Keratinocyte (primary cell): Measurements from ENCODE around the gene PEA15. TPM values are rescaled to one million over a fixed set of nuclear protein-coding genes. Genes with fewer than 3 reads are reported as not detected.
A peak's percentile ranks its signal among the peaks of the same experiment; 100 is the strongest.

ENCODE experiments used
- DNase-seq: peaks from one replicate; pipeline ENCODE4 v3.0.0-alpha.2; 2011; ENCODE audit warnings: low read depth, missing footprints, low spot score
- FAIRE-seq: peaks from 2 replicates; lab custom pipeline; 2011; peaks lifted over from hg19 to GRCh38; lab: Jason Lieb, UNC
- H2AFZ ChIP-seq: 2 replicates; pipeline ENCODE4 v1.6.0; 2012; ENCODE audit warnings: low read length, control low read depth, inconsistent platforms; ENCODE audit not compliant: control insufficient read depth
- H3K27ac ChIP-seq: 2 replicates; pipeline ENCODE4 v1.5.1; 2011; ENCODE audit warnings: low read length; ENCODE audit not compliant: control insufficient read depth, insufficient read depth
- H3K27me3 ChIP-seq: 3 replicates; pipeline ENCODE4 v1.6.0; 2011; ENCODE audit warnings: low read length; ENCODE audit not compliant: control insufficient read depth, insufficient read depth; ENCODE audit errors: extremely low read depth
- H3K36me3 ChIP-seq, 2 experiments: 2 replicates in 1 of 2; 3 replicates in 1 of 2; pipeline ENCODE4 v1.5.1; 2011; ENCODE audit warnings: low read length in 2 of 2, mild to moderate bottlenecking in 1 of 2; ENCODE audit not compliant: control insufficient read depth in 2 of 2, insufficient read depth in 2 of 2; ENCODE audit errors: extremely low read depth in 1 of 2
- H3K4me1 ChIP-seq: 3 replicates; pipeline ENCODE4 v1.5.1; 2011; ENCODE audit warnings: low read length; ENCODE audit not compliant: control insufficient read depth, insufficient read depth; ENCODE audit errors: extremely low read depth
- H3K4me2 ChIP-seq: 3 replicates; pipeline ENCODE4 v1.6.0; 2011; ENCODE audit warnings: low read depth, low read length; ENCODE audit not compliant: control insufficient read depth, insufficient read depth; ENCODE audit errors: extremely low read depth
- H3K4me3 ChIP-seq, 3 experiments: fragments of 200-600 bp in 1 of 3; sonication (generic) in 1 of 3; 2 replicates in 2 of 3; 3 replicates in 1 of 3; pipeline ENCODE4 v1.5.1; 2011 to 2016; ENCODE audit warnings: low read length in 3 of 3, mild to moderate bottlenecking in 3 of 3, control low read depth in 2 of 3, inconsistent platforms in 1 of 3, low read depth in 1 of 3, mixed read lengths in 1 of 3, mixed run types in 1 of 3, moderate library complexity in 1 of 3; ENCODE audit not compliant: control insufficient read depth in 2 of 3, insufficient read depth in 2 of 3; ENCODE audit errors: extremely low read depth in 1 of 3
- H3K79me2 ChIP-seq: 2 replicates; pipeline ENCODE4 v1.6.0; 2012; ENCODE audit warnings: low read length; ENCODE audit not compliant: control insufficient read depth, insufficient read depth
- H3K9ac ChIP-seq: 3 replicates; pipeline ENCODE4 v1.6.0; 2011; ENCODE audit warnings: low read length; ENCODE audit not compliant: control insufficient read depth, insufficient read depth; ENCODE audit errors: extremely low read depth
- H3K9me1 ChIP-seq: 3 replicates; pipeline ENCODE4 v1.6.0; 2011; ENCODE audit warnings: low read length; ENCODE audit not compliant: control insufficient read depth, insufficient read depth; ENCODE audit errors: extremely low read depth
- H3K9me3 ChIP-seq: 2 replicates; pipeline ENCODE4 v1.5.1; 2012; ENCODE audit warnings: low read depth, low read length; ENCODE audit not compliant: control insufficient read depth
- H4K20me1 ChIP-seq: 3 replicates; pipeline ENCODE4 v1.6.0; 2011; ENCODE audit warnings: low read length; ENCODE audit not compliant: control insufficient read depth, insufficient read depth; ENCODE audit errors: extremely low read depth
- CTCF ChIP-seq, 3 experiments: IDR thresholded peaks in 1 of 3; conservative IDR thresholded peaks in 1 of 3; optimal IDR thresholded peaks in 1 of 3; 2 replicates in 2 of 3; 3 replicates in 1 of 3; pipeline versions ENCODE3 to v1.5.1; 2011; ENCODE audit warnings: low read length in 3 of 3, mild to moderate bottlenecking in 3 of 3, moderate library complexity in 2 of 3, control low read depth in 1 of 3, inconsistent platforms in 1 of 3; ENCODE audit not compliant: insufficient read depth in 2 of 3; ENCODE audit errors: extremely low read depth in 1 of 3
- EZH2 ChIP-seq: IDR thresholded peaks from one replicate; pipeline ENCODE4 v1.6.1; 2012; ENCODE audit warnings: inconsistent platforms, mild to moderate bottlenecking, low read length, moderate library complexity
- dilution Hi-C: fragments of 300-500 bp; cut with MboI; formaldehyde crosslinking; loops from one replicate; pipeline ENCODE4 v1.7.0; 2020; ENCODE audit warnings: low sequenced_read_pairs; ENCODE audit not compliant: extremely low pct_ligation_motif_present
- polyA plus RNA-seq, 5 experiments: library from polyadenylated mRNA; depleted of rRNA in 3 of 5; stranded (reverse) in 3 of 5; stranded (forward) in 1 of 5; unstranded in 1 of 5; fragments of >200 nt; gene quantifications; 1 replicate in 1 of 5; 2 replicates in 3 of 5; 3 replicates in 1 of 5; pipeline versions ENCODE4 v1.2.1 to v1.2.3, GENCODE V29; 2011 to 2012; ENCODE audit warnings: missing spikeins in 2 of 5, low read depth in 1 of 5, low replicate concordance in 1 of 5

Gene PEA15
- polyA plus RNA-seq, 1 donor (not counting 4 experiments of a cell fraction or from before 2014, with no cell fraction given) = 367 TPM

GRCh38 chr1:160192234-160192633 is 12.9 kb upstream of the PEA15 start:
- dilution Hi-C loops = no loop called here
- H3K36me3 ChIP-seq = no peaks in the 10 kb centered on the region
- H3K9ac ChIP-seq = no peak overlapping the region
- TF ChIP-seq EZH2 (no peak), CTCF (optimal IDR thresholded peaks at IDR 0.05 in 1 of 3, IDR thresholded peaks at IDR 0.05 in 1 of 3, conservative IDR thresholded peaks at IDR 0.05 in 1 of 3; ENCODE audit: extremely low read depth in 1 of 3, insufficient read depth in 2 of 3, low read length in 3 of 3) (no peak)
- H3K79me2 ChIP-seq = no peaks in the 10 kb centered on the region
- no peaks in the 10 kb centered on the region for H3K9me1 ChIP-seq
- DNase-seq (no peak), FAIRE-seq (no peak)
- no peak overlapping the region for H3K27ac ChIP-seq
- H3K4me1 ChIP-seq = no peaks in the 10 kb centered on the region
- no peak overlapping the region for H2AFZ ChIP-seq
- H3K4me2 ChIP-seq = no peak overlapping the region
- no peak overlapping the region for H3K4me3 ChIP-seq
- H3K27me3 ChIP-seq = peaks cover 2% of the 10 kb centered on the region
- H3K9me3 ChIP-seq = no peaks in the 10 kb centered on the region
- H4K20me1 ChIP-seq = no peaks in the 10 kb centered on the region

- Histone ChIP-seq H3K36me3 (no peaks in the 10 kb centered on the region), H2AFZ (no peak overlapping the region), H4K20me1 (no peaks in the 10 kb centered on the region), H3K9me1 (no peaks in the 10 kb centered on the region), H3K4me2 (no peak overlapping the region), H3K4me1 (no peaks in the 10 kb centered on the region), H3K9ac (no peak overlapping the region), H3K4me3 (no peak overlapping the region), H3K9me3 (no peaks in the 10 kb centered on the region), H3K27me3 (no peaks in the 10 kb centered on the region), H3K27ac (no peak overlapping the region), H3K79me2 (no peaks in the 10 kb centered on the region)
- peak; percentile 66 for DNase-seq
- dilution Hi-C loops = no loop called here
- FAIRE-seq = peak; percentile 58
- peak; percentile 89 to 97 (median 92) for TF ChIP-seq CTCF (optimal IDR thresholded peaks at IDR 0.05 in 1 of 3, IDR thresholded peaks at IDR 0.05 in 1 of 3, conservative IDR thresholded peaks at IDR 0.05 in 1 of 3; ENCODE audit: extremely low read depth in 1 of 3, insufficient read depth in 2 of 3, low read length in 3 of 3)
- TF ChIP-seq EZH2 = no peak
Observed at GRCh38 chr1:160193091-160193819, 11.9 kb upstream of the PEA15 start.
